Measurements from ENCODE around the gene CELSR3. TPM values are rescaled to one million over a fixed set of nuclear protein-coding genes. Genes with fewer than 3 reads are reported as not detected.

The CELSR3 gene
- total RNA-seq, 1 experiment from 2014 or later = 1.9 TPM

GRCh38 chr3:48600711-48601621, 61.7 kb downstream of the CELSR3 start:
- no peak for DNase-seq (ENCODE audit: low read depth)

- DNase-seq (ENCODE audit: low read depth) = no peak
These were observed 63.0 kb downstream of the CELSR3 start for GRCh38 chr3:48599509-48600285.

- no peak for DNase-seq (ENCODE audit: low read depth)
These were observed 63.6 kb downstream of the CELSR3 start for GRCh38 chr3:48599077-48599501.

GRCh38 chr3:48598323-48599076, 64.2 kb downstream of the CELSR3 start:
- DNase-seq (ENCODE audit: low read depth) = peak; percentile 94

GRCh38 chr3:48597408-48597800, 65.3 kb downstream of the CELSR3 start:
- DNase-seq (ENCODE audit: low read depth) = no peak

- no peak for DNase-seq (ENCODE audit: low read depth)
These were observed 65.8 kb downstream of the CELSR3 start for GRCh38 chr3:48596676-48597407.

GRCh38 chr3:48596157-48596556, 66.5 kb downstream of the CELSR3 start:
- no peak for DNase-seq (ENCODE audit: low read depth)

- peak; percentile 97 for DNase-seq (ENCODE audit: low read depth)
These were observed 67.1 kb downstream of the CELSR3 start for GRCh38 chr3:48595526-48596121.

GRCh38 chr3:48595075-48595525, 67.6 kb downstream of the CELSR3 start, which contains the start of gene COL7A1:
Gene COL7A1 (minus strand): TSS chr3:48595329. CDS start chr3:48595159, 170 bp downstream.
- DNase-seq (ENCODE audit: low read depth) = no peak

GRCh38 chr3:48594417-48595049, 68.2 kb downstream of the CELSR3 start:
- DNase-seq (ENCODE audit: low read depth) = peak; percentile 32

- no peak for DNase-seq (ENCODE audit: low read depth)
These were observed 69.3 kb downstream of the CELSR3 start for GRCh38 chr3:48593337-48593736.

GRCh38 chr3:48592519-48593087, 70.1 kb downstream of the CELSR3 start:
- no peak for DNase-seq (ENCODE audit: low read depth)

GRCh38 chr3:48591886-48592518, 70.7 kb downstream of the CELSR3 start:
- no peak for DNase-seq (ENCODE audit: low read depth)

- no peak for DNase-seq (ENCODE audit: low read depth)
These were observed 71.2 kb downstream of the CELSR3 start for GRCh38 chr3:48591436-48591835.

- no peak for DNase-seq (ENCODE audit: low read depth)
These were observed 74.5 kb downstream of the CELSR3 start for GRCh38 chr3:48588230-48588629.

GRCh38 chr3:48587686-48588085, 75.0 kb downstream of the CELSR3 start:
- no peak for DNase-seq (ENCODE audit: low read depth)
